ENCODE results near the gene ULK1.

DNA sequence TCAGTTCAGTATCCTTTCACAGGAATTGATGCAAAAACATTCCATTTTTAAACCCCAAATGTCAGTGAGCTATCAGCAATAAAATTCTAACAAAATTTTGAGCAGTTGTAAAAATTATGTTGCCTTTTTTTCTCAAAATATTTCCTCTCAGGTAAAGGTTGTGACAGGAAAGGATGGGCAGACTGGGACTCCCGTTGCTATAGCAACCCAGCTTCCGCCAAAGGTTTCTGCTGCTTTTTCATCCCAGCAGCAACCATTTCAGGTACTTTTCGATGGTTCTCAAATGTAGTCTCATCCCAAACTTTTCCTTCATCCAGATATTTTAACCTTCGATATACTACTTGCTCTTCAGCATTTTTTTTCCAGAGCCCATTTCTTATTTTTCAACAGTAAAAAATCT is 69.0 kb downstream of the ULK1 start:
- no peak for TF ChIP-seq EZH2 (IDR thresholded peaks at IDR 0.05)
- TF ChIP-seq, protein P1, sequence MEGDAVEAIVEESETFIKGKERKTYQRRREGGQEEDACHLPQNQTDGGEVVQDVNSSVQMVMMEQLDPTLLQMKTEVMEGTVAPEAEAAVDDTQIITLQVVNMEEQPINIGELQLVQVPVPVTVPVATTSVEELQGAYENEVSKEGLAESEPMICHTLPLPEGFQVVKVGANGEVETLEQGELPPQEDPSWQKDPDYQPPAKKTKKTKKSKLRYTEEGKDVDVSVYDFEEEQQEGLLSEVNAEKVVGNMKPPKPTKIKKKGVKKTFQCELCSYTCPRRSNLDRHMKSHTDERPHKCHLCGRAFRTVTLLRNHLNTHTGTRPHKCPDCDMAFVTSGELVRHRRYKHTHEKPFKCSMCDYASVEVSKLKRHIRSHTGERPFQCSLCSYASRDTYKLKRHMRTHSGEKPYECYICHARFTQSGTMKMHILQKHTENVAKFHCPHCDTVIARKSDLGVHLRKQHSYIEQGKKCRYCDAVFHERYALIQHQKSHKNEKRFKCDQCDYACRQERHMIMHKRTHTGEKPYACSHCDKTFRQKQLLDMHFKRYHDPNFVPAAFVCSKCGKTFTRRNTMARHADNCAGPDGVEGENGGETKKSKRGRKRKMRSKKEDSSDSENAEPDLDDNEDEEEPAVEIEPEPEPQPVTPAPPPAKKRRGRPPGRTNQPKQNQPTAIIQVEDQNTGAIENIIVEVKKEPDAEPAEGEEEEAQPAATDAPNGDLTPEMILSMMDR (IDR thresholded peaks at IDR 0.05): no peak
